PFSK-1 (cell line): ENCODE data around the gene TENT4A.

Experiments used
- POLR2AphosphoS5 ChIP-seq: IDR thresholded peaks from 2 replicates; pipeline ENCODE4 v1.6.1; 2012; ENCODE audit warnings: low read depth, mild to moderate bottlenecking, control low read depth, low read length, moderate library complexity
- REST ChIP-seq, 2 experiments: IDR thresholded peaks; 2 replicates each; pipeline versions ENCODE4 v1.6.1 to v1.8.0; 2011 to 2012; ENCODE audit warnings: low read depth in 2 of 2, low read length in 2 of 2, control low read depth in 1 of 2, inconsistent platforms in 1 of 2, mild to moderate bottlenecking in 1 of 2, moderate library complexity in 1 of 2; ENCODE audit not compliant: insufficient read depth in 1 of 2

GRCh38 chr5:6803981-6804550 lies 90.8 kb downstream of the TENT4A start:
- TF ChIP-seq POLR2AphosphoS5 (no peak), REST (IDR thresholded peaks at IDR 0.05; ENCODE audit: insufficient read depth in 1 of 2, low read depth in 2 of 2, low read length in 2 of 2) (no peak)
